Transverse colon (tissue), 3 donors: ENCODE measurements around the gene WDR7.

Experiments
- CTCF ChIP-seq, 5 experiments: fragments of 200-600 bp in 3 of 5; fragments of 450-650 bp in 2 of 5; sonication (generic) in 3 of 5; IDR thresholded peaks; 1 replicate in 2 of 5; 2 replicates in 3 of 5; pipeline ENCODE4 v1.5.1; 2016 to 2017; ENCODE audit warnings: antibody characterized with exemption in 5 of 5, inconsistent platforms in 3 of 5, mild to moderate bottlenecking in 2 of 5, moderate library complexity in 1 of 5
- POLR2A ChIP-seq: fragments of 450-650 bp; IDR thresholded peaks from one replicate; pipeline ENCODE4 v1.6.1; 2016; ENCODE audit warnings: antibody characterized with exemption, mild to moderate bottlenecking, moderate library complexity

- TF ChIP-seq POLR2A, result no peak
- no peak for TF ChIP-seq CTCF (IDR thresholded peaks at IDR 0.05)
These were observed 174.7 kb downstream of the WDR7 start for GRCh38 chr18:56825878-56826277.
